Measurements from ENCODE around the gene PAQR3. TPM values are rescaled to one million over a fixed set of nuclear protein-coding genes. Genes with fewer than 3 reads are reported as not detected.
A peak's percentile ranks its signal among the peaks of the same experiment; 100 is the strongest.
"Not testable (repeated sequence)": the region's sequence is repeated elsewhere in the genome, so short reads cannot be mapped to it uniquely, and the experiment has no call there.

The PAQR3 gene
- total and polyA plus RNA-seq, 2 of the 4 experiments (the other 2 are of a cell fraction): 11.5 to 11.8 TPM

- H4K91ac ChIP-seq (ENCODE audit: insufficient read depth, low read depth, low read length); H3K79me1 ChIP-seq (ENCODE audit: low read depth in 1 of 2, low read length in 2 of 2); H4K20me1 ChIP-seq (ENCODE audit: insufficient read depth, low read length); CTCF ChIA-PET; H2BK5ac ChIP-seq (ENCODE audit: low read depth, low read length, poor library complexity, severe bottlenecking); H2AK5ac ChIP-seq (ENCODE audit: low read depth, low read length); H3K4me3 ChIP-seq (ENCODE audit: insufficient read depth, low read depth, low read length); H2BK120ac ChIP-seq (ENCODE audit: low read depth, low read length); POLR2A ChIA-PET (ENCODE audit: unreplicated experiment); intact Hi-C loops (cut with micrococcal nuclease); H2BK20ac ChIP-seq (ENCODE audit: low read depth, low read length); H3K23ac ChIP-seq (ENCODE audit: low read depth, low read length); H2AK9ac ChIP-seq (replicated peaks; ENCODE audit: low read depth, low read length, poor library complexity); H3K4ac ChIP-seq (ENCODE audit: low read depth, low read length); H3K4me2 ChIP-seq (ENCODE audit: low read depth, low read length); H4K5ac ChIP-seq (ENCODE audit: low read depth, low read length); H3K18ac ChIP-seq (ENCODE audit: low read depth, low read length); H3K4me1 ChIP-seq (ENCODE audit: control insufficient read depth, insufficient read depth, low read length); H2AFZ ChIP-seq (replicated peaks; ENCODE audit: low read length, poor library complexity); H3K56ac ChIP-seq (ENCODE audit: extremely low read depth, insufficient read depth, low read length); H3K27me3 ChIP-seq (ENCODE audit: control insufficient read depth, insufficient read depth, low read length); H2BK15ac ChIP-seq (ENCODE audit: low read depth, low read length); H3K9ac ChIP-seq (ENCODE audit: low read depth, low read length); H3K9me3 ChIP-seq (ENCODE audit: control insufficient read depth, insufficient read depth, low read length); DNase-seq; H3K27ac ChIP-seq (ENCODE audit: insufficient read depth, low read length); ATAC-seq (ENCODE audit: low read depth); H3K9me1 ChIP-seq (ENCODE audit: insufficient read depth, low read length); H3K14ac ChIP-seq (replicated peaks; ENCODE audit: low read depth, low read length); H4K8ac ChIP-seq (ENCODE audit: low read depth in 2 of 2, low read length in 2 of 2): not testable (repeated sequence)
- dilution Hi-C loops (cut with HindIII; ENCODE audit: low sequenced_read_pairs, unreplicated experiment) (loop anchor here (25.0 kb wide), 1 partner anchor 256 kb away; no protein-coding TSS in a partner anchor), in situ Hi-C loops (cut with MboI; ENCODE audit: low sequenced_read_pairs) (loop anchor here (5.0 to 25.0 kb wide), 2 partner anchors 256 to 906 kb away; no protein-coding TSS in a partner anchor)
- no CpG with 5 or more reads among the region's 5 CpGs for WGBS, 2 experiments (ENCODE audit: extremely low coverage in 2 of 2, insufficient read length in 1 of 2)
- H3K36me3 ChIP-seq (ENCODE audit: control insufficient read depth, insufficient read depth, low read length): peaks cover 17% of the 10 kb centered on the region
- BruUV-seq (replicated peaks): TSS peak; percentile 18
Observed at GRCh38 chr4:78868712-78869111, 70.5 kb downstream of the PAQR3 start.

Data from IMR-90 (cell line).